IPS DF 6.9 (cell line): ENCODE data around the gene ETV3L.

Source experiments
- DNase-seq: peaks from one replicate; pipeline ENCODE4 v3.0.0-alpha.2; 2013; ENCODE audit warnings: low read depth, low spot score
- H3K27ac ChIP-seq: one replicate; pipeline ENCODE4 v1.5.1; 2013; ENCODE audit warnings: low read length, control low read depth
- H3K27me3 ChIP-seq: 2 replicates; pipeline ENCODE4 v1.6.1; 2013; ENCODE audit warnings: mild to moderate bottlenecking, low read length; ENCODE audit not compliant: control insufficient read depth, insufficient read depth
- H3K36me3 ChIP-seq: 2 replicates; pipeline ENCODE4 v1.6.1; 2013; ENCODE audit warnings: low read length; ENCODE audit not compliant: control insufficient read depth, insufficient read depth
- H3K4me1 ChIP-seq: 2 replicates; pipeline ENCODE4 v1.6.1; 2013; ENCODE audit warnings: low read length; ENCODE audit not compliant: control insufficient read depth, insufficient read depth
- H3K4me3 ChIP-seq: 2 replicates; pipeline ENCODE4 v1.5.1; 2013; ENCODE audit warnings: mild to moderate bottlenecking, low read length
- H3K9me3 ChIP-seq: 2 replicates; pipeline ENCODE4 v1.6.1; 2013; ENCODE audit warnings: low read length, inconsistent platforms; ENCODE audit not compliant: control insufficient read depth, insufficient read depth
- WGBS: extraction: QIAGEN DNeasy Blood & Tissue Kit; methylation state at CpG from one replicate; pipeline ENCODE4 v1.1.7; 2013; ENCODE audit warnings: mixed read lengths, missing lambda C conversion rate; ENCODE audit not compliant: insufficient read length, insufficient coverage; 5-methylcytosine and 5-hydroxymethylcytosine counted together

The ETV3L gene

DNA sequence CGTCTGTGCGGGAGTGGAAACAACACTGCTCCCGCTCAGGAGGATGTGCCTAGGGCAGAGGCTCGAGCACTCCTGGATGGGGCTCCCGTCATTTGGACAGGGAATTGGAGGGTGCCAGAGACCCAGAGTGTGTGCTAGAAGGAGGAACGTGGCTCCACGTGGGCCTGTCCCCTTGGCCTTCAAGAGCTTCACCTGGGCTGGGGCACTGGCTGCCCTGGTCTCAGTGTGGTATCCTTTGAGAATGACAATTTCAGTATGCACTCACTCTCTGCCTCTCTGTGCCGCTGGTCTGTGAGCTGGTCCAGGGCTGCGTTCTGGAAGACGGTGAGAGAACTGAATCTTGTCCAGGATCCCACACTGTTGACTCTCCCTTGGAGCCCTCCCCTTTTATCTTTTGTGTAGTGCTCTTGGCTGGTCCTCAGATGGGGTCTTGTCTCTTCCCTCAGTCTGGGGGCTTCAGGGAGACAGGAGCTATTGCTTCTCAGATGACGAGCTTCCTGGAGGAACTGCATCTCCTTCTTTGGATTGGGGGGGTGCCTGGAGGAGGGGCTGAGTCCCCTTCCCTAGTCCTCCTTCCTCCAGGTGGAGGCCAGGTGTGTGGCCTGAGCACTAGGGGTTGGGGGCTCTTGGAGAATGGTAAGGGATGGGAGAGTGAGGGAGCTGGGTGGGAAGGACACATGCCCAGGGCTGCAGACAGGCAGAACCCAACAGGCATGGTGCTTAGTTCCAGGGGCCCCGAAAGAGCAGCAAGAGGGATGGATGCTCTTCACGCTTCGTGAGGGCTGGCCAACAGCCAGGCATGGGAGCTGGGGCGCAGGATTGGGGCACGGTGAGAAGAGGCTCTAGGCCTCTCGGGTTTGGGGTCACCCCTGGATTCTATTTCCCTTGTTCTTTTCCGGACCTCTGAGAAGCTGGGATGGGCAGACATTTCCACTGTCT, 14.8 kb upstream of the ETV3L start:
- Histone ChIP-seq H3K27me3 (no peaks in the 10 kb centered on the region), H3K4me3 (no peak overlapping the region), H3K4me1 (peaks cover 23% of the 10 kb centered on the region), H3K27ac (no peak overlapping the region), H3K36me3 (no peaks in the 10 kb centered on the region), H3K9me3 (no peaks in the 10 kb centered on the region)
- DNase-seq, result no peak
- WGBS, result no CpG with 5 or more reads among the region's 18 CpGs

DNA sequence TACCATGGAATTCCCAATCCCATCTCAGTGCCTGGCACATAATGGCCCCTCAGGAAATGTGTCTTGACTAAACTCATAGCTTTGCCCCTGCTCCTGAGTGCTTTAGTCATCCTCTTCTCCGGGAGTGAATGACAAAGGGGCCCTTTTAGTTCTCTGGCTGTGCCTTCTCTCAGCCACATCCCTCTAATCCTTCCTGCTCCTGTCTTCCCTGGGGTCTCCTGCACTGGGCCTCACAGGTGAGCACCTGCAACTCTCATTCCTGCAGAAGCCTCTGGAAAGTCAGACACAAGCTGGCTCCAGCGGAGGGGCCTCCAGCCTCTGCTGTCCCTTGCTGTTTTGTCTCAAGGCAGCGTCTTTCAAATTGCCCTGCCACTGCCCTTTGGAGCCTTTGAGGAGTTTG, 14.0 kb upstream of the ETV3L start:
- Histone ChIP-seq H3K27ac (no peak overlapping the region), H3K4me3 (no peak overlapping the region), H3K4me1 (peaks cover 23% of the 10 kb centered on the region), H3K27me3 (no peaks in the 10 kb centered on the region), H3K36me3 (no peaks in the 10 kb centered on the region), H3K9me3 (no peaks in the 10 kb centered on the region)
- WGBS, result no CpG with 5 or more reads among the region's 3 CpGs
- DNase-seq, result no peak

DNA sequence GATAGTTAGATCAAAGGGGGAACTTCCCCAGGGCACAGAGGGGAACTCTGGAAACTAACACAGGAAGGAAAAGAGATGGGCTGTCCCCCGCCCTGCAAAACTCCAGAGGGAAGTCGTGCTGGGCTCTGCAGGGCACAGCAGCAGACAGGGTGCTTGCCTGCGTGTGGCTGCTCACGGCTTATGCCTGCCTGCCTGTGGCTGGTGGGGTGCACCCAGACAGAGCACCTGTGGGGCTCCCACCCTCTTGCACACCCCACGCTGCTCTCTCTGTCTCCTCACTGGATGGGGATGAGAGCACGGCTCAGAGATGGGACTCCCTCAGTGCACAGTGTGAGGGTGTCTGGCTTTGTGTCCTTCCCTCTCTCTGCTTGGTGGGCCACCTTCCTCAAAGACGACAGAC, 13.5 kb upstream of the ETV3L start:
- no peak overlapping the region for H3K27ac ChIP-seq
- no CpG with 5 or more reads among the region's 7 CpGs for WGBS
- H3K4me3 ChIP-seq, result no peak overlapping the region
- no peak for DNase-seq
- H3K27me3 ChIP-seq, result no peaks in the 10 kb centered on the region
- peaks cover 23% of the 10 kb centered on the region for H3K4me1 ChIP-seq
- H3K9me3 ChIP-seq, result no peaks in the 10 kb centered on the region
- no peaks in the 10 kb centered on the region for H3K36me3 ChIP-seq

DNA sequence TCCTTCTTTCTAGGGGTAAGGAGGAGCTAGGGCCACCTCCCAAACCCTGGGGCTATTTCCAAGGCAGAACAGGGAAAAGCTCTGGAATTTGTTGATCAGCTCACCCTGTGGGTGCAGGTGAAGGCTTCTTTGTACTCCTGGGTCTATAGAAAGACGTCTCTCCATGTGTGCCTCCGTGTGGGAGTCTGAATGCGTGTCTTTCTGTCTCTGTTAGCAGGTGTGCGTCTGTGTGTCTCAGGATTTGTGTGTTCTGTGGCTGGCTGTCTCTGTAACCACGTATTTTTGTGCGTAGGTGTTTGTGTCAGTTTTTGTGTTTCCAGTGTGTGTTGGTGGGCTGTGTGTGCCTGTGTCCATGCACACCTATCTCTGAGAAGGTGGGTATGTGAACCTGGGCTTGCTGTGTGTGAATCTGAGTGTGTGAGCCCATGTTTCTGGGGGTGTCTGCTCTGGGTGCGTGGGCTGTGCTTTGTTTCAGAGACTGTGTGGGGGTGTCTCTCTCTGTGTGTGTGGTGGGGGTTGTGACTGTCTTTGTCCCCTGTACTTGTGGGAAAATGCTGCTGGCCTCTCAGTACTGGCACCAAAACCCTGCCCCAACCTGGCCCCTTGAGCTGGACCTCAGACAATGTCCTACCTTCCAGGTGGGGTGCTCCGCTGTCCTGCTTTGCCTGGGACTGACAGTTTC, 12.7 kb upstream of the ETV3L start:
- no CpG with 5 or more reads among the region's 8 CpGs for WGBS
- H3K36me3 ChIP-seq, result no peaks in the 10 kb centered on the region
- DNase-seq, result no peak
- H3K27ac ChIP-seq, result no peak overlapping the region
- no peaks in the 10 kb centered on the region for H3K9me3 ChIP-seq
- peaks cover 23% of the 10 kb centered on the region for H3K4me1 ChIP-seq
- no peak overlapping the region for H3K4me3 ChIP-seq
- H3K27me3 ChIP-seq, result no peaks in the 10 kb centered on the region

DNA sequence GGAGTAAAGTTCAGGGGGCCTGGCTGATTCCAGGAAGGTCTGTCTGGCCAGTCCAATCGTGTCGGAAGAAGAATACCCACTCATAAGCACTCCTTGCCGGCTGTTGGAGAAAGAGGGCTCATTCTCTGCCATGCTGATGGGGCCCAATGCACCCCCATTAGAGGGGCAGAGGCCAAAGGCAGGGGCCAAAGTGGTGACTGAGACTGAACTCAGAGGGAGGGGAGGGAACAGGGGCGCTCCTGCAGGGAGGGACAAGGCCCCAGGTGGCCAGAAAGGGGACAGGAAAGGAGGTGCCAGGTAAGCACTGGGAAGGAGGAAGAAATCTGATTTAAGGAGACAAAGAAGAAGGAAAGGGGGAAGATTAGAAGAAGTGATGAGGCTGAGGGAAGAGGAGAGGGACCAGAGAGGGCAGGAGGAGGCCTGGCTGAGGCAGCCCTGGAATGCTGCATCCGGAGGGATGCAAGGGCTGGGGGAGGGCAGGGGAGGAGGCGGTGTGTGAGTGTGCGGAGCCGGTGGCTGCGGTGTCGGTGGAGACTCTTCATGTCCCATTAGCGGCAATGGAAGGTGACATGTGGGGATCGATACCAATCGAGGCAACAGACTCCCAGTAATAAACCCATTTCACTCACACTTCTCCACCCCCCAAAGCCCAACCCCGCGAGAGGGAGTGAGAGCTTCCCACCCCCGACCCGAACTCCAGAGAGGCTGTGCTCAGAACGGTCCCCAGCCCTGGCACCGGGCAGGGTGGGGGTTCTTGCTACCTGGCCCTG, 12.0 kb upstream of the ETV3L start:
- H3K9me3 ChIP-seq, result no peaks in the 10 kb centered on the region
- peaks cover 23% of the 10 kb centered on the region for H3K4me1 ChIP-seq
- no peak overlapping the region for H3K4me3 ChIP-seq
- no peak overlapping the region for H3K27ac ChIP-seq
- no peak for DNase-seq
- no peaks in the 10 kb centered on the region for H3K27me3 ChIP-seq
- H3K36me3 ChIP-seq, result no peaks in the 10 kb centered on the region
- WGBS, result no CpG with 5 or more reads among the region's 19 CpGs

DNA sequence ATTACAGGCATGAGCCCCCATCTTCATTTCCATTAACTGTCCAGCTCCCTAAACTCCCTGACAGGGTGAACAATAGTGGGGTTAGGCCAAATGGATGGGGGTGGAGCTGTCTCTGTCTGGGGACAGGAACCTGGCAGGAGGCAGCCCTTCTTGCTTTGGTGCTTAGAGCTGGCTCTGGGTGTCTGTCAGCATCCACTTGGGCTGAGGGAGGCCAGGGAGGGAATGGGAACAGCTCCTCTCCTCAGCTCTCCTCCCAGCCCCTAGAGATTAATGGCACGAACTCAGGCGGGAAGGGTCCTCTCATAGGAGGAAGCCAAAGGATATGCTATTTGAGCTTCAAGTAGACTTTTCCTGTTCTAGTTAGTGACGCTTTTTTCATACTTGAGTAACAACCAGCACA, 11.1 kb upstream of the ETV3L start:
- no peaks in the 10 kb centered on the region for H3K27me3 ChIP-seq
- H3K9me3 ChIP-seq, result no peaks in the 10 kb centered on the region
- H3K4me3 ChIP-seq, result no peak overlapping the region
- H3K4me1 ChIP-seq, result peaks cover 21% of the 10 kb centered on the region
- no peak for DNase-seq
- WGBS, result no CpG with 5 or more reads among the region's 3 CpGs
- no peaks in the 10 kb centered on the region for H3K36me3 ChIP-seq
- no peak overlapping the region for H3K27ac ChIP-seq

DNA sequence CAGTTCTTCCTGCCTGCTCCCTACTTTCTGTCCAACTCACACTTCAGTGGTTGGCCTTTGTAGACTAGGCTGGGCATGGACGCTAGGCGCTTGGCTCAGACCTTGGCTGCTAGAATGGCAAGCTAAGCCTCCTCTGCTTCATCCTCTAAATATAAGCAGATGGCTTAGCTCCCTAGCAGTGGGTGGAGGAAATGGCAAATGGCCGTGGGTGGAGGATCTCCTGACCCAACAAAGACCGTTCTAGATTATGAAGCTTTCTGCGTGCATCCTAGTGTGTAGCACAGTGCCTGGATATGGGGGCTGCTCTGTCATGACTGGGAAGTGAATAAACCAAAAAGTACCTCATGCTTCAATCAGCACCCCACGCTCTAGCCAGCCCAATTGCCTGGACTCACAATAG, 10.4 kb upstream of the ETV3L start:
- no peak for DNase-seq
- no peak overlapping the region for H3K27ac ChIP-seq
- no peak overlapping the region for H3K4me3 ChIP-seq
- H3K4me1 ChIP-seq, result peaks cover 16% of the 10 kb centered on the region
- no peaks in the 10 kb centered on the region for H3K9me3 ChIP-seq
- WGBS, result no CpG with 5 or more reads among the region's 6 CpGs
- H3K36me3 ChIP-seq, result no peaks in the 10 kb centered on the region
- no peaks in the 10 kb centered on the region for H3K27me3 ChIP-seq

DNA sequence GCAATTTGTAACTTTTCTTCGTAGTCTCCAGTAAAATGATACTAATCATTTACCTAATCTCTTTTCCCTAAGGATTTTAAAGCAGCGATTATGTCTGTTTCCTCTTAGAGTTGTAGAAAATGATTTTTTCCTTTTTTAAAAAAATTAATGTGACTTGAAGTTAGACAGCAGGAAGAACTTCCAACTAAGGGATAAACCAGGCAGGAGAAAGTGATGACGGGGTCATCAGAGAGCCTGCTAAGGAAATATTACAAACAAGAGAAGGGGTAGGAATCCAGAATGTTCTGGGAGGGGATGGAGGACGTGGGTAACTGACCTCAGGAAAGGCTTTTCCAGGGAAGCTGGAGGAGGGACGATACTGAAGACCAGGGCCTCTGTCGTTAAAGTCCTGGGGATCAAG, 8.8 kb upstream of the ETV3L start:
- H3K9me3 ChIP-seq, result no peaks in the 10 kb centered on the region
- H3K36me3 ChIP-seq, result no peaks in the 10 kb centered on the region
- peaks cover 11% of the 10 kb centered on the region for H3K4me1 ChIP-seq
- no peak for DNase-seq
- H3K4me3 ChIP-seq, result no peak overlapping the region
- no peak overlapping the region for H3K27ac ChIP-seq
- WGBS, result no CpG with 5 or more reads among the region's 6 CpGs
- H3K27me3 ChIP-seq, result no peaks in the 10 kb centered on the region

DNA sequence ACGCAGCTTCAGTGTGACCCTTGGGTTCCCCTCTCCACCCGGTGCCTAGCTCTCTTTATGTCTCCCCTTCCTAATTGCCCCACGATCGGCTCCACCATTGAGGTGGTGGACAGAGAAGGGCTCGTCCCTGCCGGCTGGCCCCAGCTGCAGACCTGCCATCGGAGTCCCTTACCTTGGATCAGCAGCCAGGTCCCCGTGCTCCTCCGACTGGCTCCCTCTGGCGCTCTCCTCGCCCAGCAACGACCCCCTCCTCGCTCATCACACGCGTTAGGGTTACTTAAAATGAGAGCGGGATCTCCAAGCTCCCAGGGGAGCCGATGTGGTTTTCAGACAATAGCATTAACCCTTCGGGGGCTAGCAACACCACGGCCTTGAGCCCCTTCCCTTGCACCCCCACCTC, 8.1 kb upstream of the ETV3L start:
- DNase-seq, result no peak
- Histone ChIP-seq H3K9me3 (no peaks in the 10 kb centered on the region), H3K27ac (no peak overlapping the region), H3K27me3 (no peaks in the 10 kb centered on the region), H3K4me3 (no peak overlapping the region), H3K4me1 (peaks cover 8% of the 10 kb centered on the region), H3K36me3 (no peaks in the 10 kb centered on the region)
- WGBS, result no CpG with 5 or more reads among the region's 19 CpGs

DNA sequence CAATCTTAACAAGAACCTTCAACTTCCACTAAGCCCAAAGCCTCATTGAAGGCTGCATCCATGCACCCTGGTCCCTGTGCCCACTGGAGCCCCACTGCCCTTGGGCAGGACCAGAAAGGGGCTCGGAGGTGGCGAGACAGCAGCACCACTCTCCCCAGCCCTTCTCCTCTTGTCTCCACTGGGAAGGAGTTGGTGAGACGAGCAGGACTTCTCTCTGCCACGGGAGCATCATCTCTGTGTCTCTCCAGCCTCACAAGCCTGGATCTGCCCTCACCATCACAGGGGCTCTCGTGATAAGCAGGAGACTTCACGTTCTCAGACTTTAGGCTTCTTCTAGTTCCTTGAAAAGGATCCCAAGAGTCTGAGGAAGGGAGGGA, 7.2 kb upstream of the ETV3L start:
- Histone ChIP-seq H3K36me3 (no peaks in the 10 kb centered on the region), H3K4me3 (no peak overlapping the region), H3K27me3 (no peaks in the 10 kb centered on the region), H3K27ac (no peak overlapping the region), H3K4me1 (peaks cover 3% of the 10 kb centered on the region; the same call in 1 of the 2 replicates), H3K9me3 (no peaks in the 10 kb centered on the region)
- no peak for DNase-seq
- WGBS, result no CpG with 5 or more reads among the region's 6 CpGs
